Natural killer cell (primary cell): Measurements from ENCODE around the gene SURF2. TPM values are rescaled to one million over a fixed set of nuclear protein-coding genes. Genes with fewer than 3 reads are reported as not detected.

Experiments used
- ATAC-seq, 3 donors: fragments of 150-1000 bp in 2 of 3; fragments of 200-7000 bp in 1 of 3; cut with Tn5 transposase; 1 replicate in 1 of 3; 2 replicates in 2 of 3; pipeline ENCODE4 v1.10.0; 2021; ENCODE audit warnings: mild to moderate bottlenecking in 2 of 3, moderate library complexity in 2 of 3
- DNase-seq, 2 donors: peaks; one replicate each; pipeline versions ENCODE4 v3.0.0 to v3.0.0-alpha.2; 2013 to 2021; ENCODE audit warnings: mixed read lengths in 1 of 2
- H3K27ac ChIP-seq: one replicate; pipeline ENCODE4 v1.5.1; 2013; ENCODE audit warnings: mild to moderate bottlenecking, low read length
- H3K27me3 ChIP-seq: one replicate; pipeline ENCODE4 v1.6.1; 2013; ENCODE audit warnings: low read length; ENCODE audit not compliant: control insufficient read depth, insufficient read depth
- H3K36me3 ChIP-seq: one replicate; pipeline ENCODE4 v1.6.1; 2013; ENCODE audit warnings: low read length; ENCODE audit not compliant: control insufficient read depth, insufficient read depth
- H3K4me1 ChIP-seq: one replicate; pipeline ENCODE4 v1.6.1; 2013; ENCODE audit warnings: low read length; ENCODE audit not compliant: control insufficient read depth, insufficient read depth
- H3K4me3 ChIP-seq: one replicate; pipeline ENCODE4 v1.5.1; 2013; ENCODE audit warnings: low read length
- H3K9me3 ChIP-seq: one replicate; pipeline ENCODE4 v1.6.1; 2013; ENCODE audit warnings: low read length; ENCODE audit not compliant: control insufficient read depth, insufficient read depth
- H3K27ac Mint-ChIP-seq, 2 donors: one replicate each; pipeline ENCODE4 v1.8.0; 2022; ENCODE audit warnings: mild to moderate bottlenecking in 2 of 2, mixed read lengths in 2 of 2, moderate library complexity in 1 of 2
- H3K27me3 Mint-ChIP-seq, 2 donors: one replicate each; pipeline ENCODE4 v1.8.0; 2022; ENCODE audit warnings: low read depth in 2 of 2, mixed read lengths in 2 of 2
- H3K36me3 Mint-ChIP-seq: one replicate; pipeline ENCODE4 v1.8.0; 2022; ENCODE audit warnings: mixed read lengths
- H3K4me1 Mint-ChIP-seq, 2 donors: one replicate each; pipeline ENCODE4 v1.8.0; 2022; ENCODE audit warnings: mixed read lengths in 2 of 2
- H3K4me3 Mint-ChIP-seq: one replicate; pipeline ENCODE4 v1.8.0; 2022; ENCODE audit warnings: mild to moderate bottlenecking, moderate library complexity, mixed read lengths
- H3K9me3 Mint-ChIP-seq, 2 donors: one replicate each; pipeline ENCODE4 v1.8.0; 2022; ENCODE audit warnings: mixed read lengths in 2 of 2
- CTCF ChIP-seq: fragments of 200-600 bp; IDR thresholded peaks from one replicate; pipeline ENCODE4 v1.8.0; 2022; ENCODE audit warnings: antibody characterized with exemption
- WGBS: methylation state at CpG from one replicate; pipeline ENCODE4 v1.1.7; 2013; ENCODE audit warnings: missing lambda C conversion rate; ENCODE audit not compliant: insufficient coverage; 5-methylcytosine and 5-hydroxymethylcytosine counted together
- intact Hi-C: fragments of 100-400 bp; cut with micrococcal nuclease; formaldehyde crosslinking; loops from one replicate; pipeline ENCODE4 v1.14.2; 2022
- total RNA-seq, 4 donors: library from RNA; stranded (reverse); fragments of 120-200 nt in 1 of 4; gene quantifications; one replicate each; pipeline versions ENCODE4 v1.2.3 to v1.2.4, GENCODE V29; 2013 to 2022

Gene SURF2
- total RNA-seq, 3 donors from 2014 or later (not counting 1 experiment from before 2014, with no cell fraction given) = 14.3 to 14.9 (median 14.7) TPM

GRCh38 chr9:133351908-133352634, 4.3 kb upstream of the SURF2 start:
- H3K27ac Mint-ChIP-seq = peak overlapping the region in 1 of 2 donors; percentile 31
- no peaks in the 10 kb centered on the region for H3K27me3 Mint-ChIP-seq
- TF ChIP-seq CTCF = no peak
- Histone ChIP-seq H3K36me3 (peaks cover 50% of the 10 kb centered on the region), H3K4me1 (peaks cover 39% of the 10 kb centered on the region), H3K4me3 (no peak overlapping the region), H3K27me3 (no peaks in the 10 kb centered on the region), H3K9me3 (no peaks in the 10 kb centered on the region), H3K27ac (no peak overlapping the region)
- no peaks in the 10 kb centered on the region for H3K9me3 Mint-ChIP-seq
- no peak overlapping the region for H3K4me3 Mint-ChIP-seq
- H3K4me1 Mint-ChIP-seq = peaks cover 34 to 42% of the 10 kb centered on the region in 2 donors
- ATAC-seq = no peak
- DNase-seq = peak in 1 of 2 donors; percentile 51
- 82% methylated on average over 13 of the region's 14 CpGs for WGBS
- intact Hi-C loops = no loop called here
- H3K36me3 Mint-ChIP-seq = peaks cover 12% of the 10 kb centered on the region

GRCh38 chr9:133352635-133353340, 3.6 kb upstream of the SURF2 start:
- Histone ChIP-seq H3K9me3 (no peaks in the 10 kb centered on the region), H3K27ac (no peak overlapping the region), H3K4me1 (peaks cover 43% of the 10 kb centered on the region), H3K4me3 (no peak overlapping the region), H3K36me3 (peaks cover 50% of the 10 kb centered on the region), H3K27me3 (no peaks in the 10 kb centered on the region)
- Mint-ChIP-seq H3K4me1 (peaks cover 34 to 43% of the 10 kb centered on the region in 2 donors), H3K27me3 (no peaks in the 10 kb centered on the region), H3K36me3 (peaks cover 10% of the 10 kb centered on the region), H3K27ac (peak overlapping the region in 1 of 2 donors; percentile 64), H3K4me3 (no peak overlapping the region), H3K9me3 (no peaks in the 10 kb centered on the region)
- ATAC-seq (no peak), DNase-seq (no peak)
- intact Hi-C loops = no loop called here
- no peak for TF ChIP-seq CTCF
- WGBS = 75% methylated on average over 8 of the region's 8 CpGs

GRCh38 chr9:133353548-133353947, 2.8 kb upstream of the SURF2 start:
- ATAC-seq (no peak), DNase-seq (no peak)
- H3K27ac Mint-ChIP-seq = peak overlapping the region in 1 of 2 donors; percentile 64
- peaks cover 33 to 43% of the 10 kb centered on the region in 2 donors for H3K4me1 Mint-ChIP-seq
- peaks cover 50% of the 10 kb centered on the region for H3K36me3 ChIP-seq
- WGBS = 96% methylated on average over 5 of the region's 5 CpGs
- no peak for TF ChIP-seq CTCF
- no peak overlapping the region for H3K4me3 ChIP-seq
- no peaks in the 10 kb centered on the region for H3K27me3 ChIP-seq
- no peak overlapping the region for H3K27ac ChIP-seq
- intact Hi-C loops = no loop called here
- H3K9me3 ChIP-seq = no peaks in the 10 kb centered on the region
- H3K4me1 ChIP-seq = peaks cover 49% of the 10 kb centered on the region
- H3K36me3 Mint-ChIP-seq = peaks cover 5% of the 10 kb centered on the region
- no peak overlapping the region for H3K4me3 Mint-ChIP-seq
- H3K9me3 Mint-ChIP-seq = no peaks in the 10 kb centered on the region
- no peaks in the 10 kb centered on the region for H3K27me3 Mint-ChIP-seq
